IPS-18c (cell line): Measurements from ENCODE around the gene PRKCZ.

Source experiments
- H3K4me3 ChIP-seq: 2 replicates; pipeline ENCODE4 v1.7.0; 2013; ENCODE audit warnings: low read depth, mild to moderate bottlenecking, low read length, moderate library complexity; ENCODE audit not compliant: insufficient read depth
- H3K9me3 ChIP-seq: one replicate; pipeline ENCODE4 v1.6.1; 2013; ENCODE audit warnings: mild to moderate bottlenecking, low read length, moderate library complexity; ENCODE audit not compliant: control insufficient read depth, insufficient read depth

Gene PRKCZ

GRCh38 chr1:2101946-2102345 lies 51.7 kb downstream of the PRKCZ start:
- Histone ChIP-seq H3K9me3 (peaks cover 4% of the 10 kb centered on the region), H3K4me3 (no peak overlapping the region)

GRCh38 chr1:2102753-2103152 lies 52.5 kb downstream of the PRKCZ start:
- Histone ChIP-seq H3K4me3 (no peak overlapping the region), H3K9me3 (peaks cover 4% of the 10 kb centered on the region)

- no peak overlapping the region for H3K4me3 ChIP-seq
- peaks cover 4% of the 10 kb centered on the region for H3K9me3 ChIP-seq
These were observed 53.2 kb downstream of the PRKCZ start for GRCh38 chr1:2103266-2103900.

GRCh38 chr1:2103901-2104590 lies 53.8 kb downstream of the PRKCZ start:
- peaks cover 4% of the 10 kb centered on the region for H3K9me3 ChIP-seq
- H3K4me3 ChIP-seq: no peak overlapping the region

- H3K4me3 ChIP-seq: no peak overlapping the region
- H3K9me3 ChIP-seq: peaks cover 2% of the 10 kb centered on the region
These were observed 54.6 kb downstream of the PRKCZ start for GRCh38 chr1:2104621-2105427.

- H3K4me3 ChIP-seq: no peak overlapping the region
- H3K9me3 ChIP-seq: peaks cover 2% of the 10 kb centered on the region
These were observed 55.7 kb downstream of the PRKCZ start for GRCh38 chr1:2105781-2106524.

- Histone ChIP-seq H3K4me3 (no peak overlapping the region), H3K9me3 (peaks cover 2% of the 10 kb centered on the region)
These were observed 56.6 kb downstream of the PRKCZ start for GRCh38 chr1:2106659-2107405.

- H3K4me3 ChIP-seq: no peak overlapping the region
- H3K9me3 ChIP-seq: peaks cover under 1% of the 10 kb centered on the region
These were observed 57.5 kb downstream of the PRKCZ start for GRCh38 chr1:2107586-2108212.

- no peaks in the 10 kb centered on the region for H3K9me3 ChIP-seq
These were observed 58.1 kb downstream of the PRKCZ start for GRCh38 chr1:2108213-2108876.

GRCh38 chr1:2108877-2109580 lies 58.8 kb downstream of the PRKCZ start:
- H3K9me3 ChIP-seq: no peaks in the 10 kb centered on the region
- H3K4me3 ChIP-seq: no peak overlapping the region

More at GRCh38 chr1:2108213-2108876, 58.1 kb downstream of the PRKCZ start:
- H3K4me3 ChIP-seq: no peak overlapping the region

- H3K9me3 ChIP-seq: no peaks in the 10 kb centered on the region
- H3K4me3 ChIP-seq: no peak overlapping the region
These were observed 59.4 kb downstream of the PRKCZ start for GRCh38 chr1:2109581-2110021.

GRCh38 chr1:2110191-2110737 lies 60.1 kb downstream of the PRKCZ start:
- H3K4me3 ChIP-seq: no peak overlapping the region
- no peaks in the 10 kb centered on the region for H3K9me3 ChIP-seq

GRCh38 chr1:2110738-2111673 lies 60.8 kb downstream of the PRKCZ start:
- Histone ChIP-seq H3K4me3 (no peak overlapping the region), H3K9me3 (no peaks in the 10 kb centered on the region)

GRCh38 chr1:2111674-2112035 lies 61.4 kb downstream of the PRKCZ start:
- Histone ChIP-seq H3K9me3 (no peaks in the 10 kb centered on the region), H3K4me3 (no peak overlapping the region)
